K562 (cell line): Measurements from ENCODE around the gene COMMD4. TPM values are rescaled to one million over a fixed set of nuclear protein-coding genes. Genes with fewer than 3 reads are reported as not detected.

ENCODE experiments used
- CTCFL ChIP-seq: IDR thresholded peaks from 2 replicates; pipeline ENCODE4 v1.6.1; 2011; ENCODE audit warnings: borderline replicate concordance, low read depth, mild to moderate bottlenecking, moderate library complexity, low read length; ENCODE audit not compliant: insufficient read depth, poor library complexity, severe bottlenecking
- PTRF ChIP-seq: fragments of 450-650 bp; IDR thresholded peaks from 2 replicates; pipeline ENCODE4 v1.6.1; 2016; ENCODE audit warnings: mild to moderate bottlenecking, missing genetic modification characterization, missing compliant biosample characterization
- RFX1 ChIP-seq: fragments of 450-650 bp; IDR thresholded peaks from 2 replicates; pipeline ENCODE4 v1.6.1; 2016; ENCODE audit warnings: mild to moderate bottlenecking, moderate library complexity
- polyA plus RNA-seq, 8 experiments: library from polyadenylated mRNA; depleted of rRNA in 4 of 8; stranded (reverse) in 5 of 8; unstranded in 3 of 8; fragments of >200 nt; fragmentation: Nextera tagmentation in 2 of 8; fragmentation: Illumina TruSeq in 1 of 8; extraction: Ambion mirVana in 2 of 8; extraction: Trizol in 1 of 8; gene quantifications; 2 replicates each; pipeline versions ENCODE4 v1.2.1 to v1.2.3, GENCODE V29; 2011 to 2014; ENCODE audit warnings: inconsistent platforms in 1 of 8, missing spikeins in 1 of 8
- total RNA-seq, 7 experiments: library from RNA; depleted of rRNA in 6 of 7; stranded (reverse); fragments of >200 nt in 6 of 7; fragmentation: Illumina TruSeq in 2 of 7; extraction: Trizol in 2 of 7; gene quantifications; 2 replicates each; pipeline versions ENCODE4 v1.2.1 to v1.2.3, GENCODE V29; 2011 to 2021; ENCODE audit warnings: low replicate concordance in 1 of 7
- TF ChIP-seq, protein P1 (sequence below): fragments of 200-600 bp; sonication (generic); IDR thresholded peaks from one replicate; pipeline ENCODE4 v1.6.1; 2012; ENCODE audit warnings: mild to moderate bottlenecking, low read depth, low read length, inconsistent platforms
- TF ChIP-seq, protein P2 (sequence below), 2 experiments: IDR thresholded peaks in 1 of 2; conservative IDR thresholded peaks in 1 of 2; 2 replicates each; pipeline ENCODE4 v1.6.1; 2016; ENCODE audit warnings: low read depth in 2 of 2, mild to moderate bottlenecking in 1 of 2, missing compliant biosample characterization in 1 of 2, missing genetic modification characterization in 1 of 2, moderate library complexity in 1 of 2
- TF ChIP-seq, protein P3 (sequence below): fragments of 450-650 bp; IDR thresholded peaks from 2 replicates; pipeline ENCODE4 v1.7.1; 2018; ENCODE audit warnings: mild to moderate bottlenecking, low read depth; ENCODE audit not compliant: partially characterized antibody

The COMMD4 gene
- total and polyA plus RNA-seq, 9 of the 15 experiments (the other 6 are each of a cell fraction or from before 2014, with no cell fraction given): 20.4 to 140 (median 63.9) TPM

DNA sequence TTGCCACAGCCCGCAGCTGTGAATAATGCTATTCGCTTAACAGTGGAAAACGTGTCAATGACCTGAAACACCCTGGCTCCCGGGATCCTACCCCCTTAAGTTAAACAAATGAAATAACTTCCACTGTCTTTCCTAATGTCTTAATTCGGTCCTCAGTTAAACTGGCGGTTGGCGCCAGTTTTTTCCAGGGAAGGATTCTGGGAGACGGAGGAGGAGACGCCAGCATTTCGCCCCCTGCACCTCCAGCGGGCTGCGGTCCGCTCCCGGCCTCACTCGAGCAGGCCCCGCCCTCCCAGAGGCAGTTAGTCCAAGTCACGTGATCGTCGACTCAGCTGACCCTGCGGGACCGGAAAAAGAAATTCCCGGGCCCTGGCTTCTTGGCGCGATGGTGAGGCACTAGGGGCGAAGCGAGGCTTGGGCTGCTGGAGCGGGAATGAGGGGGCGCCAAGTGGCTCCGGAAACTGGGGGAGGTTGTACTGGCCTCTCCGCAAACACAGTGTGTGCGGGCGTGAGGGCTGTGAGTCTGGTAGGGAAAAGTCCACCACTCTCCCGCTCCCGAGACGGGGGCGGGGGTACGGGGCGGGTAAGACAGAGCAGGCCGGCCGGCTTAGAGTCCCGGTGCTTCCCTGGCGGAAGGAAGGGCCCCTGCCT is at the start of gene COMMD4 (continued):
- TF ChIP-seq, protein P1, sequence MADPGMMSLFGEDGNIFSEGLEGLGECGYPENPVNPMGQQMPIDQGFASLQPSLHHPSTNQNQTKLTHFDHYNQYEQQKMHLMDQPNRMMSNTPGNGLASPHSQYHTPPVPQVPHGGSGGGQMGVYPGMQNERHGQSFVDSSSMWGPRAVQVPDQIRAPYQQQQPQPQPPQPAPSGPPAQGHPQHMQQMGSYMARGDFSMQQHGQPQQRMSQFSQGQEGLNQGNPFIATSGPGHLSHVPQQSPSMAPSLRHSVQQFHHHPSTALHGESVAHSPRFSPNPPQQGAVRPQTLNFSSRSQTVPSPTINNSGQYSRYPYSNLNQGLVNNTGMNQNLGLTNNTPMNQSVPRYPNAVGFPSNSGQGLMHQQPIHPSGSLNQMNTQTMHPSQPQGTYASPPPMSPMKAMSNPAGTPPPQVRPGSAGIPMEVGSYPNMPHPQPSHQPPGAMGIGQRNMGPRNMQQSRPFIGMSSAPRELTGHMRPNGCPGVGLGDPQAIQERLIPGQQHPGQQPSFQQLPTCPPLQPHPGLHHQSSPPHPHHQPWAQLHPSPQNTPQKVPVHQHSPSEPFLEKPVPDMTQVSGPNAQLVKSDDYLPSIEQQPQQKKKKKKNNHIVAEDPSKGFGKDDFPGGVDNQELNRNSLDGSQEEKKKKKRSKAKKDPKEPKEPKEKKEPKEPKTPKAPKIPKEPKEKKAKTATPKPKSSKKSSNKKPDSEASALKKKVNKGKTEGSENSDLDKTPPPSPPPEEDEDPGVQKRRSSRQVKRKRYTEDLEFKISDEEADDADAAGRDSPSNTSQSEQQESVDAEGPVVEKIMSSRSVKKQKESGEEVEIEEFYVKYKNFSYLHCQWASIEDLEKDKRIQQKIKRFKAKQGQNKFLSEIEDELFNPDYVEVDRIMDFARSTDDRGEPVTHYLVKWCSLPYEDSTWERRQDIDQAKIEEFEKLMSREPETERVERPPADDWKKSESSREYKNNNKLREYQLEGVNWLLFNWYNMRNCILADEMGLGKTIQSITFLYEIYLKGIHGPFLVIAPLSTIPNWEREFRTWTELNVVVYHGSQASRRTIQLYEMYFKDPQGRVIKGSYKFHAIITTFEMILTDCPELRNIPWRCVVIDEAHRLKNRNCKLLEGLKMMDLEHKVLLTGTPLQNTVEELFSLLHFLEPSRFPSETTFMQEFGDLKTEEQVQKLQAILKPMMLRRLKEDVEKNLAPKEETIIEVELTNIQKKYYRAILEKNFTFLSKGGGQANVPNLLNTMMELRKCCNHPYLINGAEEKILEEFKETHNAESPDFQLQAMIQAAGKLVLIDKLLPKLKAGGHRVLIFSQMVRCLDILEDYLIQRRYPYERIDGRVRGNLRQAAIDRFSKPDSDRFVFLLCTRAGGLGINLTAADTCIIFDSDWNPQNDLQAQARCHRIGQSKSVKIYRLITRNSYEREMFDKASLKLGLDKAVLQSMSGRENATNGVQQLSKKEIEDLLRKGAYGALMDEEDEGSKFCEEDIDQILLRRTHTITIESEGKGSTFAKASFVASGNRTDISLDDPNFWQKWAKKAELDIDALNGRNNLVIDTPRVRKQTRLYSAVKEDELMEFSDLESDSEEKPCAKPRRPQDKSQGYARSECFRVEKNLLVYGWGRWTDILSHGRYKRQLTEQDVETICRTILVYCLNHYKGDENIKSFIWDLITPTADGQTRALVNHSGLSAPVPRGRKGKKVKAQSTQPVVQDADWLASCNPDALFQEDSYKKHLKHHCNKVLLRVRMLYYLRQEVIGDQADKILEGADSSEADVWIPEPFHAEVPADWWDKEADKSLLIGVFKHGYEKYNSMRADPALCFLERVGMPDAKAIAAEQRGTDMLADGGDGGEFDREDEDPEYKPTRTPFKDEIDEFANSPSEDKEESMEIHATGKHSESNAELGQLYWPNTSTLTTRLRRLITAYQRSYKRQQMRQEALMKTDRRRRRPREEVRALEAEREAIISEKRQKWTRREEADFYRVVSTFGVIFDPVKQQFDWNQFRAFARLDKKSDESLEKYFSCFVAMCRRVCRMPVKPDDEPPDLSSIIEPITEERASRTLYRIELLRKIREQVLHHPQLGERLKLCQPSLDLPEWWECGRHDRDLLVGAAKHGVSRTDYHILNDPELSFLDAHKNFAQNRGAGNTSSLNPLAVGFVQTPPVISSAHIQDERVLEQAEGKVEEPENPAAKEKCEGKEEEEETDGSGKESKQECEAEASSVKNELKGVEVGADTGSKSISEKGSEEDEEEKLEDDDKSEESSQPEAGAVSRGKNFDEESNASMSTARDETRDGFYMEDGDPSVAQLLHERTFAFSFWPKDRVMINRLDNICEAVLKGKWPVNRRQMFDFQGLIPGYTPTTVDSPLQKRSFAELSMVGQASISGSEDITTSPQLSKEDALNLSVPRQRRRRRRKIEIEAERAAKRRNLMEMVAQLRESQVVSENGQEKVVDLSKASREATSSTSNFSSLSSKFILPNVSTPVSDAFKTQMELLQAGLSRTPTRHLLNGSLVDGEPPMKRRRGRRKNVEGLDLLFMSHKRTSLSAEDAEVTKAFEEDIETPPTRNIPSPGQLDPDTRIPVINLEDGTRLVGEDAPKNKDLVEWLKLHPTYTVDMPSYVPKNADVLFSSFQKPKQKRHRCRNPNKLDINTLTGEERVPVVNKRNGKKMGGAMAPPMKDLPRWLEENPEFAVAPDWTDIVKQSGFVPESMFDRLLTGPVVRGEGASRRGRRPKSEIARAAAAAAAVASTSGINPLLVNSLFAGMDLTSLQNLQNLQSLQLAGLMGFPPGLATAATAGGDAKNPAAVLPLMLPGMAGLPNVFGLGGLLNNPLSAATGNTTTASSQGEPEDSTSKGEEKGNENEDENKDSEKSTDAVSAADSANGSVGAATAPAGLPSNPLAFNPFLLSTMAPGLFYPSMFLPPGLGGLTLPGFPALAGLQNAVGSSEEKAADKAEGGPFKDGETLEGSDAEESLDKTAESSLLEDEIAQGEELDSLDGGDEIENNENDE: no peak
- TF ChIP-seq PTRF (tag) (no peak), CTCFL (peak; percentile 51), RFX1 (no peak)
- TF ChIP-seq, protein P2, sequence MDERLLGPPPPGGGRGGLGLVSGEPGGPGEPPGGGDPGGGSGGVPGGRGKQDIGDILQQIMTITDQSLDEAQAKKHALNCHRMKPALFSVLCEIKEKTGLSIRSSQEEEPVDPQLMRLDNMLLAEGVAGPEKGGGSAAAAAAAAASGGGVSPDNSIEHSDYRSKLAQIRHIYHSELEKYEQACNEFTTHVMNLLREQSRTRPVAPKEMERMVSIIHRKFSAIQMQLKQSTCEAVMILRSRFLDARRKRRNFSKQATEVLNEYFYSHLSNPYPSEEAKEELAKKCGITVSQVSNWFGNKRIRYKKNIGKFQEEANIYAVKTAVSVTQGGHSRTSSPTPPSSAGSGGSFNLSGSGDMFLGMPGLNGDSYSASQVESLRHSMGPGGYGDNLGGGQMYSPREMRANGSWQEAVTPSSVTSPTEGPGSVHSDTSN (CRISPR knock-in tag; IDR thresholded peaks at IDR 0.05; ENCODE audit: low read depth): no peak
- TF ChIP-seq, protein P2 (tag; conservative IDR thresholded peaks at IDR 0.05; ENCODE audit: low read depth): no peak
- TF ChIP-seq, protein P3, sequence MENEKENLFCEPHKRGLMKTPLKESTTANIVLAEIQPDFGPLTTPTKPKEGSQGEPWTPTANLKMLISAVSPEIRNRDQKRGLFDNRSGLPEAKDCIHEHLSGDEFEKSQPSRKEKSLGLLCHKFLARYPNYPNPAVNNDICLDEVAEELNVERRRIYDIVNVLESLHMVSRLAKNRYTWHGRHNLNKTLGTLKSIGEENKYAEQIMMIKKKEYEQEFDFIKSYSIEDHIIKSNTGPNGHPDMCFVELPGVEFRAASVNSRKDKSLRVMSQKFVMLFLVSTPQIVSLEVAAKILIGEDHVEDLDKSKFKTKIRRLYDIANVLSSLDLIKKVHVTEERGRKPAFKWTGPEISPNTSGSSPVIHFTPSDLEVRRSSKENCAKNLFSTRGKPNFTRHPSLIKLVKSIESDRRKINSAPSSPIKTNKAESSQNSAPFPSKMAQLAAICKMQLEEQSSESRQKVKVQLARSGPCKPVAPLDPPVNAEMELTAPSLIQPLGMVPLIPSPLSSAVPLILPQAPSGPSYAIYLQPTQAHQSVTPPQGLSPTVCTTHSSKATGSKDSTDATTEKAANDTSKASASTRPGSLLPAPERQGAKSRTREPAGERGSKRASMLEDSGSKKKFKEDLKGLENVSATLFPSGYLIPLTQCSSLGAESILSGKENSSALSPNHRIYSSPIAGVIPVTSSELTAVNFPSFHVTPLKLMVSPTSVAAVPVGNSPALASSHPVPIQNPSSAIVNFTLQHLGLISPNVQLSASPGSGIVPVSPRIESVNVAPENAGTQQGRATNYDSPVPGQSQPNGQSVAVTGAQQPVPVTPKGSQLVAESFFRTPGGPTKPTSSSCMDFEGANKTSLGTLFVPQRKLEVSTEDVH: peak; percentile 83
